Measurements from ENCODE around the gene THAP12.
A peak's percentile ranks its signal among the peaks of the same experiment; 100 is the strongest.

GRCh38 chr11:76380977-76381719 lies at the start of gene THAP12, which contains the start of gene GVQW3:
- TF ChIP-seq JUNB (CRISPR knock-in tag; IDR thresholded peaks at IDR 0.05; ENCODE audit: borderline replicate concordance) (no peak), SALL2 (CRISPR knock-in tag; IDR thresholded peaks at IDR 0.05) (peak; percentile 80), FOXM1 (CRISPR knock-in tag; IDR thresholded peaks at IDR 0.05) (no peak), NPAS2 (CRISPR knock-in tag; IDR thresholded peaks at IDR 0.05; ENCODE audit: borderline replicate concordance) (no peak), CTCF (CRISPR knock-in tag; IDR thresholded peaks at IDR 0.05) (peak; percentile 73), NBN (conservative IDR thresholded peaks at IDR 0.05) (no peak), ERF (CRISPR knock-in tag; IDR thresholded peaks at IDR 0.05) (peak; percentile 79; the same call in 1 of the 2 replicates), ZNF510 (CRISPR knock-in tag; IDR thresholded peaks at IDR 0.05; ENCODE audit: low read depth) (no peak), YY1 (IDR thresholded peaks at IDR 0.05; ENCODE audit: insufficient read depth, insufficient replicate concordance, low read depth, low read length) (peak; percentile 73)

Measured in HepG2 (cell line).